Mucosa of gallbladder (tissue), 1 donor: ENCODE measurements around the gene RHOD. TPM values are rescaled to one million over a fixed set of nuclear protein-coding genes. Genes with fewer than 3 reads are reported as not detected.

ENCODE experiments used
- DNase-seq: peaks from one replicate; pipeline ENCODE4 v3.0.0-alpha.2; 2020; ENCODE audit warnings: low spot score
- total RNA-seq: library from RNA; stranded (reverse); gene quantifications from one replicate; pipeline ENCODE4 v1.2.1, GENCODE V29; 2021
- donor health status: DM: no; HTN: no; CAD: no.

Gene RHOD
- total RNA-seq, 1 donor from 2014 or later: 23.3 TPM

DNA sequence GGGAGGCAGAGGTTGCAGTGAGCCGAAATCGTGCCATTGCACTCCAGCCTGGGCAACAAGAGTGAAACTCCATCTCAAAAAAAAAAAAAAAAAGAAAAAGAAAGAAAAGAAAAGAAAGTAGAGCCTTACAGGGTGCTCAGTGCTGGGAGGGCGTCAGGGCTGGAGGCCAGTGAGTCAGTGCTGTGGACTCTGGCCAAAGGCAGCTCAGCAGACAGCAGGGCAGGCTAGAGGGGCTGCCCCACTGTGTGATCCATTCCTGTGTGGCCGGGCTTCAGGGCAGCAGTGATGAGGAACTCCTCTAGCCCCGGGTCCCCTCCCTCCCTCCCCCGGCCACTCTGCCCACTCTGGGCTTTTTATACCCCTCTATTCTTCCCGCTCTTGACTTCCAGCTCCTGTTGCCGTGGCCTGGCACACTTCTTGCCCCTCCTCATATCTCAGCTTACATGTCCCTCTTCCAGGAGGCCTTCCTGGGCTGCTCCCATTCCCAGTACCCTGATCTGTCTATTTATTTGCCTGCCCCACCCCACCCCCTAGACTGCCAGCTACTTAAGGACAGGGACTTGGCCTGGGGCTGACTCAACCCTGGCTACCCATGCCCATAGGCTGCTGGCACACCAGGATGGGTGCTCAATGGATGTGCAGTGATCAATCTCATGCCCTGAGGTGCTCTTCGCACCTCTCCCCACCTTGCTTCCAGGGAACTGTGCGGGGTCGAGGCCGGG lies 23.7 kb upstream of the RHOD start:
- DNase-seq: peak; percentile 37

DNA sequence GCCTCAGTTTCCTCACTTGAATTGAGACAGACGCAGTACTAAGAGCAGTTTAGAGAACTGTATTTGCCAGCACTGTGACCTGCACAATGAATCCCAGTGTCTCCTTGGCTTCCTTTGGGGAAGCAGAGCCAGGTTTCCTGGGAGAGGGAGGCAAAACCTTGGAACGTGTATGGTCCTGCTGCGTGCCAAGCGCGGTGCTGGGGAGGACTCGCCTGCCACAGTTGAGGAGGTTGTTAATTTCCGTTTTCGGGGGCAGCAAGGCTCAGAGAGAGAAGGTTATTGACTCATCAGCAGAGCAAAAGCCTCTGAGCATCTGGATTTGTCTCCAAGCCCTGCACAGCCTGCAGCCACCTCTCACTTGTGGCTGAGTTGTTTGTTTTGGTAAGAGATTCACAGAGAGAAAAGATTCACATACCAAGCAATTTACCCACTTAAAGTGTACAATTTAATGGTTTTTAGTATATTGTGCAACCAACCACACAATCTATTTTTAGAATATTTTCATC lies 22.9 kb upstream of the RHOD start:
- DNase-seq: no peak

DNA sequence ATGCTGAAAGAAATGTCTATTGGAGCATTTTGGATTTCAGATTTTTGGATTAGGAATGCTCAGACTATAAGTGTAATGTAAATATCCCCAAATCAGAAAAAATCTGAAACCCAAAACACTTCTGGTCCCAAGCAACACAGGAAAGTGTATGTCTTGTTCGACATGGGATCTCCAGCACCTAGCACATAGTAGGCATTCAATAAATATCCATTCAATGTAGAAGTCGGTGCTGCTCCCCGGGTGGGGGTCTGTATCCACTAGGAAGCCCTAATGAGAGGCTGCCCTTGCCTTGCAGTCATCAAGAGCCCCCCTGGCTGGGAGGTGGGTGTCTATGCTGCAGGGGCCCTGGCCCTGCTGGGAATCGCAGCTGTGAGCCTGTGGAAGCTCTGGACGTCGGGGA lies 22.3 kb upstream of the RHOD start:
- no peak for DNase-seq

DNA sequence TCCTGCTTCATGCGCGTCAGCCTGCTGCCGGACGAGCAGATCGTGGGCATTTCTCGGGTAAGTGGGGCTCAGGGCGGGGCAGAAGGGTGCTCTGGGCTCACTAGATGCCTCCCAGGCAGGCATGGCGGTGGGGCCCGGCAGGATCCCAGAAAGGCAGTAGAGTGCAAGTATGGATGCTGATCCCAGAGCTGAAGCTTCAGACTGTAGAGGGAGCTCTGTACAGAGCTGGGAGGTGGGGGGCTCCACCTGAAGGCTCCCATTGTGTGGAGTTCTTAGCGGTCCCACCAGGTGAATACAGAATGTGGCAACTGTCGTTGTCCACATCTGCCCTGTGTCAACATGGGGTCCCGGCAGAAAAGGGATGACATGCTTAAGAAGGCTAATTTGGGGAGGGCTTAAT lies 16.5 kb upstream of the RHOD start:
- DNase-seq: no peak

DNA sequence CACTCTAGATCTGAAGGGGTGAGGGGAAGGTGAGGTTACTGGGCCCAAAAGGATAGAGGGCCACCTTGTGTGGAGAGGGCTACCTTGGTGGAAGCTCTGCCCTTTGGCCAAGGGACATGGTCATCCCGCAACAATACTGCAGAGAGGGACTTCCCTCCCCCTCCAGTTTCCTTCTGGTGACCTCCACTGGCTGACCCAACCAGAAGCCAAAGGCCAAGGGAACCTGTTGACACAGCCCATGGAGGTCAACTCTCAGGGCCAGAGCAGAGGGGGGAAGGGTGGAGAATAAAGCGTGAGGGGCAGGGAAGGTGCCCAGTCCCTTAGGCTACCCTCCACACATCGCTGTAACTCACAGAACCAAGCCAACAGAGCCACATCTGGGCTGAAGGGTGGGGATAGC lies 15.0 kb upstream of the RHOD start:
- no peak for DNase-seq

DNA sequence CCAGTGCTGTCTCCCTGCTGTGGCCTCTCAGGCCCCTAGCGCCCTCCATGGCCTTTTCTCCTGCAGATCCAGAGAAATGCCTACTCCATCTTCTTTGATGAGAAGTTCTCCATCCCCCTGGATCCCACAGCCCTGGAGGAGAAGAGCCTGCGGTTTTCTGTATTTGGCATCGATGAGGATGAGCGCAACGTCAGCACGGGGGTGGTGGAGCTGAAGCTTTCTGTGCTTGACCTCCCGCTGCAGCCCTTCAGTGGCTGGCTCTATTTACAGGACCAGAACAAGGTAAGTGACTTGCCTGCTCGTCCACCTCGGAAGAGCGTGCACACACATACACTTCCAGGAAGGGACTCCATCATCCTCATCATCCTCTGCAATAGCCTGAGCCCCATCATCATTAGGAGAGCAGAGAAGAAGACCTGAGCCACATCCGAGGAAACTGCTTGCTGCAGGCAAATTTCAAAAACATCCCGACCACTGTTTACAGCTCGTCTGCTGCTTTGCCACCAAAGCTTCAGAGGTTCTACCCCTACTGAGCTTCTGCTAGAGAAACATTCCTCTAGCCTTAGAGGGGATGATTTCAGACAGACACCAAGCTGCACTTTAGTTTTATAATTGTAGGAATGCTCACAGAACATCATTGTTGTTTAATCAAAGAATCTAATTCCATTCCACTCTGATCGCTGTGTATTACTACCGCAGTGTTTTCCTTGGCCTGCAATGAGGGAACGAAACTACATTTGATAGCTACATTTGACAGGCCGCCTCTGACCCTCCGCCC lies 12.9 kb upstream of the RHOD start:
- no peak for DNase-seq

DNA sequence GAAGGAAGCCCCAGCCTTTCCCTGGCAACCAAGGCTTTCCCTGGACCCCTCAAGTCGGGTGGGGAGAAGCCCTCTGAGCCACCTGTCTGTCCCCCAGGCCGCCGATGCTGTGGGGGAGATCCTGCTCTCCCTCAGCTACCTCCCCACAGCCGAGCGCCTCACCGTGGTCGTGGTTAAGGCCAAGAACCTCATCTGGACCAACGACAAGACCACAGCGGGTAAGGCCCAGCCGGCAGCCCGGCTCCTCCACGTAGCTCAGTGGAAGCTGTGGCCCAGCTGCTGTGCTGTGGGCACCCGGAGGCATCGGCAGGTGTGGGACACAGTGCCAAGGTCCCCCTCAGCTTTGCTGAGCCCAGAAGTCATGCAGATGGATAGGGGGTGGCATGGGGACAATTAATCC lies 12.2 kb upstream of the RHOD start:
- DNase-seq: no peak

DNA sequence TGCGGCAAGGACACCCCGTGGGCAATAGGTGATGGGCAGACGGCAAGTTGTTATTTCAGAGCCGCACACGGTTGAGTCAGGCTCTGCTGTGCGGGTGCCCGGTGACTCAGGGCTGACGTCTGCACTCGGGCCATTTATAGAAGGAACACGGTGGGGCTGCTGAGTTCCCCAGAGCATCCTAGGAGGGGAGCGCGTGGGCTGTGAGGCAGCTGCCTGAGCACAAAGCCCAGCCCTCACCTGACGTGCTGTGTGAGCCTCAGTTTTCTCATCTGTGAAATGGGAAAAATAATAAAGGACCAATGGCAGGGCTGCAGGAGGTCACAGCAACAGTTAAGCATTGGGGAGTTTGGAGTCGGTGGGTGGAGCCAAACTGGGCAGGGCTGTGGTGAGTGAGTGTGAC lies 11.3 kb upstream of the RHOD start:
- DNase-seq: no peak

DNA sequence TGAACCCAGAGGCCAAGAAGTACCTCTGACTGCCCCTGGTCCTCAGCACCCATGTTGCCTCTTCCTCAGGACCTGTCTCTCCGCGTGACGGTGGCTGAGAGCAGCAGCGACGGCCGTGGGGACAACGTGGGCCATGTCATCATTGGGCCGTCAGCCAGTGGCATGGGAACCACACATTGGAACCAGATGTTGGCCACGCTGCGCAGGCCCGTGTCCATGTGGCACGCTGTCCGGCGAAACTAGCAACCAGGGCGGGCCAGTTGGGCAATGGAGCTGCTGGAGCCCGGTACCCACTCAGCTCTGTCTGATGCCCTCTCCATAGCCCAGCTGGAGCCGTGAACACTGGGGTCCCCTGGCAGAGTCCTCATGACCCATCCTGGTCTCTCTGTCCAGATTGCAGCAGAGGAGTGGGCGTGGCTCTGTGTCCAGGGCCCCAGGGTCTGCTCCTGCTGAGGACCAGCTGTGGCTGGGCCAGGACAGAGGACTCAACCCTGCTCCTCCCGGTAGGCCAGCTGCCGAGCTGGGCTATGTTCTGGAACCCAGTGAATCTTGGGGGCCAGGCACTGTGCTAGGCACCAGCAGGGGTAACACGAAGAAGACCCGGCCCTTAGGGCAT lies 8.0 kb upstream of the RHOD start:
- no peak for DNase-seq

GRCh38 chr11:67050139-67050538 lies 6.5 kb upstream of the RHOD start:
- DNase-seq: no peak

- no peak for DNase-seq
These were observed 5.3 kb upstream of the RHOD start for GRCh38 chr11:67051180-67051893.

GRCh38 chr11:67051945-67052488 lies 4.6 kb upstream of the RHOD start:
- no peak for DNase-seq

GRCh38 chr11:67052891-67053290 lies 3.8 kb upstream of the RHOD start:
- no peak for DNase-seq

DNA sequence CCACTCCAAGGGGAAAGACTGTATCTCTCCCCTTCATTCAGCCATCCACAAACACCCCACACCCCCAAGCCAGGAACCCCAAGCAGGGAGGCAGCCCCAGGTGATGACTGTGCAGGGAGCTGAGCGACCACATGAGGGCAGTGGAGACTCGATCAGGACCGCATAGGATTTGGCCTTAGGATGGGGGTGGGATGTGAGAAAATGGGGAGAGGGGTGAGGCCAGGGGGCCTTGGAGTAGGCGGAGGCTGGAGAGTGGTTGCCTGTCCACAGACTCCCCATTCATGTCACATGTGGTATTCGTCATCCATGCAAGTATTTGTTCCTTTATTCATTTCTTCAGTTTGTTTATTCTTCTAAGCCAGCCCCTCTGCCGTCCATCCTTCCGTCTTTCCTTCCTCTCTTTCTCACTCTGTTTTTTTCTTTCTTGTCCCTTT lies 2.7 kb upstream of the RHOD start:
- peak; percentile 50 for DNase-seq

DNA sequence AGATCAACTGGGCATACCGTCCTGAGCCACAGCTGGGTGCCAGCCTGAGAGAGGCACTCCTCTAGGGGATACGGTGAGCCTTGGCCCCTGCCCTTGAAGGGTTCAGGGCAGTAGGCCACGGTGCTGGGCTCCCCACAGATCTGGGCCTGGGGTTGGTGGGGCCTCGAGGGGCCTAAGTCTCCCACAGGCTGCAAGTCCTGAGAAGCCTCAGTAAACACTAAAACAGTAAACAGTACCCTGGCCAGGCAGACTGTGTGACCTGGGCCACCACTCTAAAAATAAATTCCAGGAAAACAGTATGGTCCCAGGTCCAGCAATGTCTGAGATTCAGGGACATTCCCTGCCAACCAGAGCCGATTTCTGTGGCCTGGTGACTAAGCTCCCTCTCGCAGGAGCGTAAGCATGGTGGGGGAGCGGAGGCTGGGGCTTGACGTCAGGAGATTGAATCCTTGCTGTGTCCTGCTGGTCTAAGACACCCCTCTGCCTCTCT lies 2.3 kb upstream of the RHOD start:
- no peak for DNase-seq

DNA sequence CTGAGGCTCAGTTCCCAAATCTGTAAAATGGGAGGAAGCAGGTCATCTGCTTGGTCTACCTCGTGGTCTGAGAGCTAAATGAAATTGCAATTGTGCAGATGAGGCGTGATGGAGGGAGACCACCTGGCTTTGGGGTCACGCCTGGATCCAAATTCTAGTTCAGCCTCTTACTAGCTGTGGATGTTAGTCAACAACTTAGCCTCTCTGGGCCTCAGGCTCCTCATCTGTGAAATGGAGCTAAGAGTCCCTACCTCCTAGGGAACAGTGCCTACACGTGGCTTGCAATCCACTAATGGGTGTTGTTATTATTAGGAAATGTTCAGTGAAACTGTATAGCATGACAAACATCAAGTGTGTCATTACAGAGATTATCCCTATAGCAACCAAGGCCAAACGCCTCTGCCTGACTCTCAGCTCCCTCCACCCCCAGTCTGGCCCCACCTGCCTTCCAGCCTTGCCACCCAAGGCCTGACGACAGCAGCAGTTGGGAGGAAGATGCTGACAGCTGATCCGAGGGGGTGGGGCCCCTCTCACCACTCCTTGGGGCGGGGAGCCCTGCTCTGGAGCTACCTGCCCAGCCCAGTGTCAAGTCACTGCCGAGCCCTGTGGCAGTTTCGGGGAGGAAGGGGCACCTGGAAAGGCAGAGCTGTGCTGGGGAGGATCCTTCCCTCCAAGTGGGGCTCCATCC lies 1.7 kb upstream of the RHOD start:
- DNase-seq: peak; percentile 91

DNA sequence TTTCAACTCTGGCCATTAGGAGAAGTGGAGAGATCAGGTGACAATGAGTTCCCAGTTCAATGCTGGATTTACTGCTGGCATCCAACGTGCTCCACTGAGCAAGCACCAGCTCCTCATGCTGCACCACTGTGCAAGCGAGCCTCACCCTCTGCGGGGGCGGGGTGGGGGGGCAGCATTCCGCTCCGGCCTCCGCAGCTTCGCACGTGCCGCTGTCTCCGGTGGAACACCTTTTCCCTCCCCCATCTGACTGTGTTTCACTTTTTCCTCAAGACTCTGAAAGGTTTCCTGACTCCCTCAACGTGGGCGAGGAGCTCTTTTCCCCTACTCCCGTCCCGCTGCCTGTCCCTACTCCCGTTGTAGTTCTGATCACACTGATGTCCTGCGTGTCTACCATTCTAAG lies 835 bp upstream of the RHOD start:
- no peak for DNase-seq

DNA sequence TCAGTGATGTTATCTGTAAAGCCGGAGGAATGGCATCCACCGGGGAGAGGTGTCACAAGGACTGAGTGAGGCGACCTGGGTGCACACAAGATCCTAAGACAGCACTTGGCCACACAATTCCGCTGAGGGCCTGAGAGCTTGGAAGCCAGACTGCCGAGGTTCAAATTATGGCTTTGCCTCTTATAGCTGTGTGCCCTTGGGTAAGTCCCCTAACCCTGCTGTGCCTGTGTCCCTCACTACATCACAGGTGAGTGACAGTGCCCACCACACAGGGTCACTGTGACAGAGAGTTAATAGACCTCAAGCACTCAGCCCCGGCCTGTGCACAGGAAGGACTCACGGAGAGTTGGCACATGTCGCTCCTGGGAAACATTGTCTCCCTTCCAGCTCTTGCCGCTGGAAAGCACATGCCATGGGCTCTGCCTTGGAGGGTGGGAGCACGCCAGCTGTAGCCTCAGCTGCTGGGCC lies 592 bp downstream of the RHOD start:
- DNase-seq: no peak

GRCh38 chr11:67058506-67058905 lies 1.9 kb downstream of the RHOD start:
- DNase-seq: no peak

GRCh38 chr11:67059671-67060070 lies 3.0 kb downstream of the RHOD start:
- no peak for DNase-seq

DNA sequence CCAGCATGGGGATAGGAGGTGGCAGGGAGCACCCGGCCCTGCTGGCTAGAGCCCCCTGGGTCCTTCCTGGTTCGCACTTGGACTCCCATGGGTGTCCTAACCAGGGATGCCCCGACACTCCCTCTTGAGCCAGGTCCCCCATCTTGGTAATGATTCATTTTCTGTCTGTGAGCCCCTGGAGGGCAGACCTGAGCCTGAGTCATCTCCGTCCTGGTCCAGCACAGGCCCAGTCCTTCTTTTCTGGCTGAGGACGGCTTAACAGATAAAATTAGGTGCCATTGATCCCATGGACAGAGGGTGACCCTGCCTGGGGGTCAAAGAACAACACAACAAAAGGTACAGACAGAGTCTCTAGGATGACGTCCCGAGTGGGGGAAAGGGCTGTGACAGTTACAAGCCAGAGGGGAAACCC lies 3.5 kb downstream of the RHOD start:
- no peak for DNase-seq
